ENCODE measurements around the gene PCDH12.
A peak's percentile ranks its signal among the peaks of the same experiment; 100 is the strongest.

PCDH12 gene

DNA sequence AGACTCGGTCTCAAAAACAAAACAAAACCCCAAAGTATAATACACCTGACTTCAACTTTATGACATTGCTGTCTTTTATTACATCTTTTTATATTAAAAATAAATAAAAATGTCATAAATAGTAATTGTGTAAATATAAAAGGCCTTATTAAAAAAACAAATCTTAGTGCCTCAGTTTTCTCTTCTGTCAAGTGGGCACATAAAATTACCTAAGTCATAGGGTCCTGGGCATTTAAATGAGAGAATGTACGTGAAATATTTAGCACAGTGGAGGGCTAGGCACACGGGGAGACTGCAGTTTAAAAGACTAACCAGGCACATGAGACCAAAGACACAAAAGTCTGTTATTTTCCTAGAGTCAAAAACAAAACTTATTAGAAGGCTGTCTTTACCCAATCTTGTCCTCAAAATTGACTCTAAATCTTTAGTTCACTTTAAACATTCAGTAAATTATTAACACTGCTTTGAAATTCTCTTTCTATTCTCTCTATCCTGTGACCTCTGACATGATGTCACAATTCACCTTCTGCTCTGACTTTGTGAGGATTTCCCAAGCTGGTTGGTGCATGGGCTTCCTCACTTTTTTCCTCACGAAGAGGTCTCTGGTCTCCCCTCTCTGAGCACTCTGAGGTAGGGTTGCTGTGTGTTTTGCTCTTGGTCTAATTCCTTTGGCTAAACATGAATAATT, 8.4 kb upstream of the PCDH12 start:
- no peak for DNase-seq (ENCODE audit: low read depth)

DNA sequence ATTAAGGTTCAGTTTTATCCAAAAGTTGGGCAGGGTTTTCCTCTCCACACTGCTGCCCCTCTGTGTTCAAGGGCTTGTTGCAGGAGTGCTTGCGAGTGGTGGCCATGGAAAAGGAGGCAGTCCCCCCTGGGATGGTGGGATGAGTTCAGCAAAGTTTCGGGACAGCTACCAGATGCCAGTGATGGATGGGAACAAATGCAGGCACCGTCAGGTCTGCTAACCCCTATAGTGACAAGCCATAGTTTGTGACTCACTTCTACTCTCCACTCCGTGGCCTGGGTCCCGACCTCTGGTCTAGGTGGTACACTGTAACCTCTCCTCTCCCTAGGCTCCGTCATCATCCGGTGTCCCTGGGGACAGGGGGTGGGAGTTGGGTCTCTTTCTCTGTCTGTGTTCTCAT, 7.1 kb upstream of the PCDH12 start:
- no peak for DNase-seq (ENCODE audit: low read depth)

DNA sequence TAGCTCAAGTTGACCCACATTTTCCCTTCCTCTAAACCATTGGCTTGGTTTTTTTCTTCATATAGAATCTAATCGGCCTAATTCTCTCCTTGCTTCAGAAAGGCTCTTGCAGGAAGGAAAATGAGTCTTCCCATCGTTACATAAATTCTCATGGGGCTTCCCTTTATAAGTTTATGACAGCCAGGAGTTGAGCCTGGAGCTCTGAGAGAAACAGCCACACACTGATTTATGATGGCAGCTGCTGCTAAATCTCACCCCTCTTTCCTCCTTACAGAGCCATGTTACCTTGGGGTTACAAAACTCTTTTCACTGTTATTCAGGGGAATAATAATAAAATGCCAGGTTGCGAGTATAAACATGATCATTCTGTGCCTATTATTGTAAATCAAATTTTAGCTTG, 5.7 kb upstream of the PCDH12 start:
- DNase-seq (ENCODE audit: low read depth): no peak

DNA sequence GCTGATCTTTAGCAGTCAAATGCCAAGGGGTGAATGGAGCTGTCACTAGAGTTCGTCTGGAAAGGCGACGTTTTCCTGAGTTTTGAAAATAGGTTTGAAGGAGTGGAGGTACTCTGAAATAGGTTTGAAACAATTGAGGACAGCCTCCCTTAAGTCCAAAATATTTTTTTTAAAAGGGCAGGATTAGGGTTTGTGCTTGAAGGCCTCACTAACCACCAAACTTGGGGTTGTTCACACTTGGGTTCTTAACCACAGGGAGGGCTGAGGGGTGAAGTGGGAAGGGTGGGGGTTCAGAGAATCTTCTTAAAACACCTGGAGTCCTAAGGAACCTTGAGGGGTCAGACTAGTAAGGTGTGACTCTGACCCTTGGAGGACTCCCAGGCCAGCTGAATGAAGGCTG, 3.5 kb upstream of the PCDH12 start:
- no peak for DNase-seq (ENCODE audit: low read depth)

DNA sequence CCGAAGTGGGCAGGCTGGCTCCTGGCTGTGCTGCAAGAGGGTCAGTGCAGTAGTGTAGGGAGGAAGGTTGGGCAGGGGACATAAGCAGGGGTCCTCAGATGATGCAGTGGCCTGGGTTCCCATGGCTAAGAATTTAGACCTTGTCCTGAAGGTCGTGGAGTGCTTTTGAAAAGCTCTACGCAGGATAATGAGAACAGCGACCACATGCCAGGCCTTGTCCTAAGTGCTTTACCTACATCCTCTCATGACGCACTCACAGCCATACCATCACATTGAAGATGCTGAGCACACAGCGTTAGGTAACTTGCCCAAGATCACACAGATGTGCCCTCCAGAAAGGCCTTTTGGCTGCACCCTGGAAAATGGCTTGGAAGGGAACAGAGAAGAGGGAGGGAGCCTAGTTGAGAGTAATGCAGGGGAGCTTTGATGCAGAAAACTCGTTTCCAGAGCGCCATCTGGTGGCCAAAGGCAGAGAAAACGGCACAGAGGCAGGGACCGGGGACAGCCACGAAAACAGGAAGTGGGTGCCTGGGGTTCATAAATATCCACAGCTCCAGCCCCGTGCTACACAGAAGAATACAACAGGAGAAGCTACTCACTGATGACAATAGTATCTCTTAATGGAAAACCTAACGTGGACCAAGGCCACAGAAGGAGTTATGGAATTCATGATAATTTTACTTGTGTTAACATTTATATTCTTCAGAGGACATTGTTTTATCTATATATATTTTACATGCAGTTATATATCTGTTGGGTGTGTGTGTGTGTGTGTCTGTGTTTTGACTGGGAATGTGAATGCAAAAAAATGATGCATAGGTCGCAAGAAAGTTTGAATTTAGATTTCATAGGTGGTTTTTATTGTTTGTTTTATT, 2.7 kb upstream of the PCDH12 start:
- DNase-seq (ENCODE audit: low read depth): peak; percentile 82

DNA sequence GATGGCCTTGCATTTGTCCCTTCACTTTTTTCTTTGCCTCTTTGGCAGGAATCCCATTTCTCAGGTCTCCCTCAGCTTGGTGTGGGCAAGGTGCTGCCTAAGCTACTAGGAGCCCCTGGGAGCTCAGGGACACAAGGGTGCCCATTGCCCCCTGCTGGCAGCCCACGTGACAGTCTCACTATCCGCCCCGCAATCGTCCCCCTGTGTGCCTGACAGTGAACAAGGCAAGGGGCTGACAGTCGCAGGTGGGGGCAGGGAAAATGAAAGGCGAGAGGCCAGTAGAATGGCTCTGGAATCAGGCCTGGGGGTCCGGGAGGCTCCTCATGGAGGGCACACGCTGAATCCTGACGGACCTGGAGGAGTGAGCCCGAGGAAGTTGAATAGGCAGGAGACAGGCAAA, 2.0 kb upstream of the PCDH12 start:
- DNase-seq (ENCODE audit: low read depth): no peak

DNA sequence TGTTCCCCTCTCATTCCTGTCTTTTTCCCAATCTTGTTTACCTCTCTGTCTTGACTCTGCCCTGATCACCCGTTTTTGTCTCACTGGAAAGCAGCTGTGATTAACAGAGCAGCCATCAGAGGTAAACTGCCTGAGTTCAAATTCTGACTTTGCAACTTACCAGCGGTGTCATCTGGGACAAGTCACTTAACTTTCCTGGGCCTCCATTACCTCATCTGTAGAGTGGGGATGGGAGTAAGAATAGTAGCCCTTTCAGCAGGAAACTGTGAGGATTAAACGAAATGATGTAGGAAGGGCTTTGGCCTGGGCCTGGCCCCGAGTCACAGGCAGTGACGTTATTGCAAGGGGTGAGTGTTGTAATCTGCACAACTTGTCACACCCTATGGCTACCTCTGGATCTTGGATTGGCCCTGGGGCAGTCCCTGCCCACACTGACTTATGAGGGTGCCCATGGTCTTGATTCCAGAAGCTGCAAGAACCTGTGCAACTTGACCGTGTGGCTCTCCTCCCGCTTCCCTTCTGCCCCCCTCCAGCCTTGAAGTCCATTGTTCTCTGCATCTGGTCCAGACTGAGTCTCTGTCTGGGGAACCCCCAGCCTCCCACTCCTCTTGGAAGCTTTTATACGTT, 657 bp upstream of the PCDH12 start:
- no peak for DNase-seq (ENCODE audit: low read depth)

DNA sequence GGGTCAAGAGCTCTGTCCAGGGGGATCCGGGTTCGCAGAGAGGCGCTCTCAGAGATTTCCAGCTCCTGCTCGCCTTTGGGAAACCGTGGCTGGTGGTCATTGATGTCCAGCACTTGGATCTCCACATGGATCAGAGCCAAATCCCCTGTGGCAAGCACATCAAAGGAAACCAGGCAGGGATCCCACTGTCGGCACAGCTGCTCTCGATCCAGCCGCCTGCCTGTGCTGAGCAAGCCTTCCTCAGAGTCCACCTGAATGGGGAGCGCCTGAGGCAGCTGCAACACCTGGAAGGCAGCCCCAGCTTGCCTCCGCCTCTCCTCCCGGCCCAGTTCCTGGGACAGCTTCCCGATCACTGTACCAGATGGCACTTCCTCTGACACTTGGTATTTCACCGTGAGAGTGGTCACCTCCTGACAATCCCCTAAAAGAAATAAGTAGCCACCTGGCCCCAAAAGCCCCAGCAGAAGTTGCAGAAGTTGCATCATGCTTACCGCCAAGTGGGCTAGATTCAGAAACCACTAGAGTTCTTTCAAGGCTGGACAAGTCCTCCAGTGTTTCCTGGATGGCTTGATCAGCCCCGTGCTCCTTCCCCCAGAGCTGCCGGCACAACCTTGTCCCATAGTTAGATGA, 520 bp downstream of the PCDH12 start:
- no peak for DNase-seq (ENCODE audit: low read depth)

DNA sequence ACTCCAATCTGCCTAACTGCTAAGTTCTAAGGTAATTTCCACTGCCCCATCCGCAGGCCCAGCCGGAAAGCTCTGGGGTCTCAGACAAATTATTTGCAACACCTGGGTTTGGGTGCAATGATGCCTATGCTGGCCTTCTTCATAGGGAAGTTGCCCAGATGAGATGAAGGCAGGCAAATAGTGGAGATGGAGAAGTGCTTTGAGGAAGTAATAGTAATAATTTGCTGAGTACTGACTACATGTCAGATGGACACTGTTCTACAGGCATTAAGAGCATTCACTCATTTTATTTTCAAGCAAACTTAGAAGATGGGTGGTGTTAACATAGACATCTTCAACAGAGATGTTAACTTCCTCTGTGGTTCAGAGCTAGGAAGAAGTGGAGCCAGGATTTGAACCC, 3.8 kb downstream of the PCDH12 start:
- DNase-seq (ENCODE audit: low read depth): no peak

DNA sequence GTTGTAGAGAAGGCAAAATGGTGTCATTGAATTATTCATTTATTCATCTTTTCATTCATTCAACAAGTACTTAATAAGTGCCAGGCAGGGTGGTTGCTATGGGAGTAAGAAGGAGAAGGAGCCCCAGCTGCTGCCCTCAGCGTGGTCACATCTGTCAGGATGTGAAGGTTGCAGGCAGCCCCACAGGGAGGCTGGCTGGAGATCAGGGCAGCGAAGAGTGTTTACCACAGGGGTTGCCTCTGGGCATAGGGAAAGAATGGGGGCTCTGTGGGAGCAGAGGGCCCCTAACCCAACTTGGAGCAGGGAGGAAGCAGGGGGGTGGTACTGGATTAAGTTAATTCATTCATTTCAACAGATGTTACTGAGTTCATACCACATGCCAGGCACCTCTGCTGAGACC, 6.0 kb downstream of the PCDH12 start:
- DNase-seq (ENCODE audit: low read depth): no peak

DNA sequence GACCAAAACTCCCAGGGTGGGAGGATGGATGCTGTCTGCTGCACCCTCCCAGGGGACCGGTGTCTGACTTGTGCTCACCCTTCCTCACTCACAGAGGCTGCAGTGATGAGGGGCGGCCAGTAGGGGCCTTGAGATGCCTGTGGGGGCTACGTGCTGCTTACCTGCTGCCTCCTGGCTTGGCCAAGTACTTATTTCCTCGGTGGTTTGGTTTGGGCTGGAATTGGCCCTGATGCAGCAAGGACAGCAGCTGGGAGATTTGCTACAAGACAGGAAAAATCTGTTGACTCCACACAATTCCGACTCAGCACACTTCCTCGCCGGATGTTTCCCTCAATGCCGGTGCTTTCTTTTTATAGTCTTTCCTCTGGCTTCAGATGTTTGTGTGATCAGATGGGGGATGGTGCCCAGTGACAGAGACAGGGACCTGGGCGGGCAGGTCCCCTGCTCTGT, 6.6 kb downstream of the PCDH12 start:
- DNase-seq (ENCODE audit: low read depth): peak; percentile 30

DNA sequence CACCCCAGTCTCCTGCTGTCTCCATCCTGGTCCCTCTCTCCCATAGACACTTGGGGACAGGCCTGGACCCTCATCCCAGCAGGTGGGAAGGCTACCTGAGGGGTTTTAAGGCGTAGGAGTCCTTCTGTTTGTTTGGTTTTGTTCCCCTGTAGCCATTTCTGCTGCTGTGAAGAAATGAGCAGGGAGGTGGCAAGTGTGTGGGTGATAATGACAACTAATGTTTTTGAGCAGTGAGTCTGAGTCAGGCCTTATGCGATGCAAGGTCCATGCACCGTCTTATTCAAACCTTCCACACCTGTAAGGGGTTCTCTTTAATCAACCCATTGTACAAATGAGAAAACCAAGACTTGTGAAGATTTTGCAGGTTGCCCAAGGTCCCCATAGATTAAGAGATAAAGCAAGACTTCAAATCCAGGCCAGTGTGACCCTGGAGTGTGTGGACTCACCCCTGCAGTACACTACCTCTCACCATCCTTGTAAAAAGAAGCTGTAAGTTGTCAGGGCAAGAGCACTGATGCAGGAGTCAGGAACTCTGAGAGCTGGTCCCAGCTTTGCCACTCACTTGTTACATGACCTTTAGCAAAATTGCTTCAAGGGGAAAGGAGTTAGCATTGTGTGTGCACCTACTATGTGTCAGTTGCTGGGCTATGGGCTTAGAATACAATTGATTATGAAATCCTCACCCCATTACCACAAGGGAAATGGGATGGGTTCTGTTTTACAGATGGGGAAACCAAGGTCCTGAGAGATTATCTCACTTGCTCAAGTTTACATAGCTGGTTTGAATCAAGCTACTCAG, 7.6 kb downstream of the PCDH12 start:
- no peak for DNase-seq (ENCODE audit: low read depth)

DNA sequence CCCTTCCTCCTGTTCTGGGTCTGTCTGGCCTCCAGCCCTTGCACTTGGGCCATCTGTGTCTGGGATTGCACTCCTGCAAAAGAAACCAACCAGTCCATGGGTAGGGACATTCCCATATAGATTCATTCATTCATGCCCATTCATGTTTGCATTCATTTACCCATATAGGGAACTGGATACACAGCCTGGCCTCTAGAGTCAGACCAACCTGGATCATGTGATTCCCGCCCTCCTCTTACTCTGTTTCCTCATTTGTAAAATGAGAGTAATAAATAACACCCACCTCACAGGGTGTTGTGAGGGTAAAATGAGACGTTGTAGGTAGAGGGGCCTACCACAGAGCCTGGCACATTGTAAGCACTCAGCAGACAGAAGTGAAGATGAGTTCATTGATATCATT, 8.5 kb downstream of the PCDH12 start:
- DNase-seq (ENCODE audit: low read depth): no peak

DNA sequence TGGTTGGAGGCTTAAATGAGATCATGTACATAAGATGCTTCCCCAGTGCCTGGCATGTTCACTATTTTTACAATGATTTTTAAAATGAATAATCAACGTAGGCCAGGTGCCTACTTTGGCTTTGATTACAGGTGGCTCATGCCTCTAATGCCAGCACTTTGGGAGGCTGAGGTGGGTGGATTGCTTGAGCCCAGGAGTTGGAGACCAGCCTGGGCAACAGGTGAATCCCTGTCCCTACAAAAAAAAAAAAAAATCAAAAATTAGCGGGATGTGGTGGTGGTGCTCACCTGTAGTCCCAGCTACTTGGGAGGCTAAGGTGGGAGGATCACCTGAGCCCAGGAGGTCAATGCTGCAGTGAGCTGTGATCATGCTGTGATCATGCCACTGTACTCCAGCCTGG, 9.2 kb downstream of the PCDH12 start:
- no peak for DNase-seq (ENCODE audit: low read depth)

DNA sequence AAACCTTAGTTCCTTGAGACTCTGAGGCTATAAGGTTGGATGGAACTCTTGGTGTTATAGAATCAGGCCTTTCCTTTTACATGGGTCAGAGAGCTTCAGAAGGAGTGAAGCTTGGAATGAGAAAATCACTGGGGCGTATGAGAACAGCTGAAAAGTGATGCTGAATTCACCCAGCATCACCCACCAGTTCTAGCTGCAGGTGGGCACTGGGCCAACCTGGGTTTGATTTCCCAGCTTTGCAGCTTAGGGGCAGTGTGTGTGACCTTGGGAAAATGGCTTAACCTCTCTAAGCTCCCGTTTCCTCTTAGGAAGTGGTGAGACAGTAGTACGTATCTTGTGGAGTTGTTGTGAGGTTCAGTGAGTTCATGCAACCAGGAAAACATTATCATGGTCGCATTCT, 10.7 kb downstream of the PCDH12 start:
- no peak for DNase-seq (ENCODE audit: low read depth)

DNA sequence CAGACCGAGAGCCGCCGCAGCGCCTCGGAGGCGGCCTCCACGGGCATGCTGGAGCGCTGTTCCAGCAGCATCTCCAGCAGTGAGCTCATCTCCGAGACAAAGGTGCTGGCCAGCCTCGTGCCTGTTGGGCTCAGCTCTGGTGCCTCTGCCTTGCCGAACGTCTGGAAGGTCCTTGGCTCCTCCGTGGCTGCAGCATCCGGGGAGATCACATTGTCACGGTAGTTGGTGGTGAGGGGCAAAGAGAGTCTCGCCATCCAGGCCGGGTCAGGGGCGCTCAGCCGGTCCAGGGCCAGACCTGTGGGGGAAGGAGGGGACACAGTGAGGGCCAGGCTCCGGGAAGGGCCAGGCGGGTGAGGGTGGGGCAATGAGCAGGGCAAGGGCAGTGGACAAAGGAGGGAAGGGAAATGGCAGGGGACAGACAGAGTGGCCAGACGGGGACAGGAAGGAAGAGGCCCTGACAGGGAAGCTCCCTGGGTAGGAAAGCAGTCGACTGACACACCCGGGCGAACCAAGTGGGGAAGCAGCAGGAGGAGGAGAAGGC, 12.4 kb downstream of the PCDH12 start:
- DNase-seq (ENCODE audit: low read depth): no peak

DNA sequence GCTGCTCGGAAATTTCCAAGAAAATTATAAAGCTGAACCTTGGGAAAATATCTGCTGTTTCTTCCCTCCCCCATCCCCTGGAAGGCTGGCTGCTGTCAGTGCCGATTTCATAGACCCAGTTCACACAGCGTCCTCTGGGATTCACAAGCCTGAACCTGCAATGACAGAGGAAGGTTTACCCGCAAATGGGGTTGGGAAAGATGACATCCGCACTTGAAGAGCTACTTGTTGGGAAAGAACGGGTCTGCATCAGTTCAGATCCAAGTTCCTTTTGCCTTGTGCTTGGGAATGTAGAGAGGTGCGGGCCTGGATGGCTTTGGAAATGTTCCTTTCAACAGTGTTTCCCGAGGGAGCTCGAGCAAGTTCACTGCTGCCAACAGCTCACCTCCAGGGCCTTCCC, 13.9 kb downstream of the PCDH12 start:
- DNase-seq (ENCODE audit: low read depth): no peak

DNA sequence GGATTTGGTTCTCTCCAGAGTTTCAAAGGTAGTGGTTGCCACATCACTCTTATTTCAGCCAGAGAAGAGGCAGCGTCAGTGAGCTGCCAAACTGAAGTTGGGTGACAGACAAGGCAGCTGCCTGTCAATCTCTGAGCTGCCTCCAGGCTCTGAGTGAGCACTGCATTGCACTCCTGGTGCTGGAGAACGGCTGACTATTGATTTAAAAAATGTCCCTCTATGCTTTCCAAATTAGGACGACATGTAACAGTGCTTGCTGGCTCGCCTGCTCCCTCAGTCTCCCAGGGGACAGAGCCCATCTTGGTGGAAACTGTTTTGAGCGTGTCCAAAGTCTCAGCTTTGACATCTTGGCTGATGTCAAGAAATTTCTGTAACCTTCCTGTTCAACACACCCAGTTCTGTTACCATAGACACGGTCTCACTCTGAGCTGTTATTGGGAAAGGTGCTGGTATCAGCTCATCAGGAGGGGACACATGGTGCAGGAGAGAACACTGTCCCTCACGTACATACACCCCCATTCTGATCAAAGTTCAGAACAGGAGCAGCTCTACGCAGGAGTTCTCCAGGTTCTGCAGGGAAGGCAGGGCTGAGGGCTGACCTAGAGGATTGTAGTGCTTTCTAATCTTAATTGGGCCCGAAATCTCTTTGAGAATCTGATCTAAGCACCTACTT, 15.7 kb downstream of the PCDH12 start:
- no peak for DNase-seq (ENCODE audit: low read depth)

DNA sequence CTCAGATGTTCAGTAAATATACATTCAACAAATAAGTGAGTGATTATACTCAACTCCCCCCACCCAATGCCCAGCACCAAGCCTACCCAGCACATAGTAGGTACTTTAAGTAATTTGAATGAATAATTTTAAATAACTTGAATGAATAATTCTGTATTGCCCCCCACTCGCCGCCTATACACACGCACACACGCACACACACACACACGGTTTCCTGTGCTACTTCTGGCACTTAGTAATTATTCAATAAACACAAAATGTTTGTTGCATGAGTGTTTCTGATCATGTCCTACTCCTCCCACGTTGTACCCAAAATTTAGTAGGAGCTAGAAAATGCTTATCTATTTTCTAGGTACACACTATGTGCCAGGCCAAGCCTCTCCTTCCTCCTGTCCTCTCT, 16.2 kb downstream of the PCDH12 start:
- no peak for DNase-seq (ENCODE audit: low read depth)

DNA sequence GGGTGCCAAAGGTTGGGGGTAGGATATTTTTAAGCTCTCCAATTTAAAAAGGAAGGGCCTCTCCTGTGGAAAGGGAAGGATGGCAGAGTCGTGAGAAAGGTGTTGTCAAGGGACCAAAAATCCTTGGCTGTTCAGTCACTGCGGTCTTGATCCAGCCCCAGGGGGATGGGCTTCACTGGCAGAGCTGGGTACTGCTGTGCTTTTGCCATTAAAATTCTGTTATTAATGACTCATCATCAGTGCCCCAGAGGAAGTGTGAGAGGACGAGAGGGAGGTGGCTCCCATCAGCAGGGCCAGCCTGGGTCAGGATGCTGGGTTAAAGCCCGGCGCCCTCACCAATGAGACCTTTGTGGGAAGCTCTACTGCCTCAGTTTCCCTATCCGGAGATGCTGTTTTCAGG, 16.7 kb downstream of the PCDH12 start:
- DNase-seq (ENCODE audit: low read depth): no peak

DNA sequence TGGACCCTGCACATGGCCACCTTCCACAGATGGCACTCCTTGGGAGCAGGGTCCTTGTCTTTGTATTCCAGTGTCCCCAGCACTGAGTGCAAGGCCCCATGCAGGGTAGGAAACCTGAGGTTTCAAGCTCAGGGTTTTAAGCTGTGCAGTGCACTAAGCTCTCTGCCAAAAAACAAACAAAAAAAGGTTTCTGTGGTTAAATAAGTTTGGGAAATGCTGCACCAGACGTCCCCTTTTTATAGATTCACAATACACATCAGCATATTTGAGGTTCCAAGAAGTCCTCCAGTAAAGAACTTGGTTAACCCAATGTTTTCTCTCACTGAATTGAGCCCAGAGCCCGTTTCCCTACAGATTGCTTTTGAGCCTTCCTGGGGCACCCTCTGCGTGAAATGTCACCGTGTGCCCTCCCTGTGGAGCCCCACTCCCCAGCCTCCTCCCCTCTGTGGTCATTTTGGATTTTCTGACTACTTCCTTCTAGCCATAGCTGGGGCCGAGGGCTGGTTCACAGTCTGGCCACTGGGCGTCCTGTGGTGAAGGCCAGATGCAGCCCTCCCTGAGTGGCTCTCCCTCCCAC, 17.2 kb downstream of the PCDH12 start:
- DNase-seq (ENCODE audit: low read depth): no peak

Data from activated T-cell treated with anti-CD3 and anti-CD28 coated beads for 48 hours (primary cell).